Eye (tissue), 1 donor: Measurements from ENCODE around the gene PIK3C2G.

Source experiments
- DNase-seq: peaks from one replicate; pipeline ENCODE4 v3.0.0-alpha.2; 2015

PIK3C2G gene

DNA sequence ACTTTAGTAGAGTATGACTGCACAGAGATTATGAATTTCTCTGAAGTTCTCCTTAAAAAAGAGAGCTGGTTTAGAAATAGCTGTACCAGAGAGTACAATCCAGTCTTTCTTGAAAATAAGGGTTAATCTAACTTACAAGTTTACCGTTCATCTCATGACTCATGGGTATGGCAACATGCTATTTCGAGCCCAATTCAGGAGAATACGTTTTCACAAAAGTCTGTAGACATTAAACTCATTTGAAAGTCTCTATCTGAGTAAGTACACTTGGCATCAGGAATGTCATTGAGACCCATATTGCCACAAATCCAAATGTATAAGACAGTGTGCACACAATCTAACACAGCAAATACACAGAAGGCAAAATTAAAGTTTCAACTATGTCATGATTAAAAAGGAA, 160.5 kb downstream of the PIK3C2G start:
- no peak for DNase-seq

GRCh38 chr12:18422871-18423270, 161.6 kb downstream of the PIK3C2G start:
- DNase-seq: no peak

DNA sequence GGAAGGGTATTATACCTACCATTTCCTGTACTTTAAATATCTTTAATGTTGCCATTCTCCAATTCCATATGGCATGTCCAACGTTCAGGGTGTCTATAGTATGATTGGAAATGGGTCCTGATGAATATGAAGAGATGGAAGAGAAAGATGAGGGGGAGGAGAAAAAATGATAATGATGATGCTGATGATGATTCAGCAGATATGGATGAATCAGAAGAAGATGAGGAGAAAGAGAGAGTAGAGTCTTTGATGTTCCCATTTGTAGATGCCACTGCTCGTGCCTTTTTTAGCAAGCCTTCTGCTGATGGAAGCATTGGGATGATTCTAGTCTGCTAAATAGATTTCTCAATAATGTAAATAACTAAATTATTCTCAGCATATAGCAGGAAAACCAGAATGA, 163.5 kb downstream of the PIK3C2G start:
- DNase-seq: no peak

GRCh38 chr12:18427520-18427919, 166.2 kb downstream of the PIK3C2G start:
- no peak for DNase-seq

DNA sequence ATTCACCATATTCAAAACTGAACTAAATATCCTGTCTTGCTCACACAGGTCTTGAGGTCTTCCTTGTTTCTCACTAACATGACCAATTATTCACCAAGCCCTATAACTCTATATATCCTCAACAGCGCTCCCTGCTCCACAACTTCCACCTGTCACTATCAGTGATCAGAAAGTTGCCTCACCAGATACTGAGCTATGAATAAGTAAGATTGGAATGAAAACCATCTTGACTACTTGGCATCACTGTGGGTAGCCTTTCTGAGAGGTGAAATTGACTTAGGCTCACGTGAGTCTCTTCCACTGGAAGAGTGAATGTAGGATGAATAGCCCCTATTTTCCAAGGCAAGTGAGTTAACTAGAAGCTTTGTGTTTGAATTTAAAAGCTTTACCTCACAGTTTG, 167.1 kb downstream of the PIK3C2G start:
- DNase-seq: no peak

GRCh38 chr12:18429366-18429765, 168.0 kb downstream of the PIK3C2G start:
- peak; percentile 38 for DNase-seq

DNA sequence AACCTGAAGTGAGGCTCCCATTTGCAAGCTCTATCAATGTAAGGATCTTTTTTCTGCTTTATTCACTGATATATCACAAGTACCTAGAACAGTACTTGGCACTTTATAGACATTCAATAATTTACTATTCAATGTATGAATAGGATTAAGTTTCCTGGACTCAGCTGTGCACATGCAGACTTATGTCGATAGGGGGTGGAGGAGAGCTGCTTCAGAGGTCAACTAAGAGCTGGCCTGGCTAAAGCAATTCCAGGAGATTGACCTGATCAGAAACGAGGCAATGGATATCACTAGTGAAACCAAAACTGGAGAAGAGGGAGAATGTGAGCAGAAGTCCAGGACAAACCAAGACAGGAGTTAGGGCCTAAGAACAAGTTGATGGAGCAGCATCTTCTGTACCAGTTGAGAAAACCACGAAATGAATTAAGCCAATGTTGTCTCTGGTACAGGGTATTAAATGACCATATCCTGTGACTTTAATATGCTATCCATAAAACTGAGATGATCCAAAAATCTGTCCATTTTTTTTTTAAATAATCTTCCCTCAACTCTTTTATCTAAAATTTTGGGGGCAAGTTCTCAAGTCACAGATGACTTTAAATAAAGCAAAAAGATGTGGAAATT, 169.2 kb downstream of the PIK3C2G start:
- DNase-seq: peak; percentile 61

- DNase-seq: no peak
These were observed 170.5 kb downstream of the PIK3C2G start for GRCh38 chr12:18431771-18432170.

DNA sequence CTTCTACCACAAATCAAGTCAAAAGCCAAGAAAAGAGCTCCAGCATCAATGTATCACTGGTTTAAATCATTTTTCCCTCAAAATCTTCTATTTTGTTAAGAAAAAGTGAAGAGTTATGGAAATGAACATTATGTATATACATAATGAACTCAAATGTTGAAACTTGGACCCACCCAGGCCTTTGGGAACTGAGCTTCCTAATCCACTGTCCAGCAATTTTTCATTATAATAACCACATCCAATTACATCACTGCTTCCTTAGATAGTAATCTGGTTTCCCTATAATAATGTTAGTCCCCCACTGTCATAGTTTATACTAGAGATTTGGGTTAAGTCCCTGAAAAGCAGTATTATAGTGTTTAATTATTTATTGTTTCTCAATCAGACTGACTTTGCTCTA, 170.9 kb downstream of the PIK3C2G start:
- DNase-seq: peak; percentile 32

- no peak for DNase-seq
These were observed 174.9 kb downstream of the PIK3C2G start for GRCh38 chr12:18436170-18436569.

DNA sequence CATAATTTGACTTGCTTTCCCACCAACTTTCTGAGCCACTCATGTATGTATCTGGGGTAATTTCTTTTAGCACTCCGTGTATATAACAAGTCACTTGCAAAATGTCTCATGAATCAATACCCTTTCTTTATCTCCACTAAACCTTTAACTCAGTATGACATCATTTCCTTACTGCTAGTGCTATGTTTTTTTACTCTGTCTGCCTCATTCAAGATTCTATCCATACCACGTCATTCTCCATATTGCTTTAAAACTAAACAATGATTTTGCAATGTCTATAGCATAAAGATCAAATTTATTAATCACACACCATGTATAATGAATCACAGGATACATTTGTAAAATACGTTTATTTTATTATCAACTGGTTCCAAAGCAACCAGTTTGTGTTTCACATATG, 178.2 kb downstream of the PIK3C2G start:
- DNase-seq: no peak

GRCh38 chr12:18443768-18444437, 182.6 kb downstream of the PIK3C2G start:
- no peak for DNase-seq

DNA sequence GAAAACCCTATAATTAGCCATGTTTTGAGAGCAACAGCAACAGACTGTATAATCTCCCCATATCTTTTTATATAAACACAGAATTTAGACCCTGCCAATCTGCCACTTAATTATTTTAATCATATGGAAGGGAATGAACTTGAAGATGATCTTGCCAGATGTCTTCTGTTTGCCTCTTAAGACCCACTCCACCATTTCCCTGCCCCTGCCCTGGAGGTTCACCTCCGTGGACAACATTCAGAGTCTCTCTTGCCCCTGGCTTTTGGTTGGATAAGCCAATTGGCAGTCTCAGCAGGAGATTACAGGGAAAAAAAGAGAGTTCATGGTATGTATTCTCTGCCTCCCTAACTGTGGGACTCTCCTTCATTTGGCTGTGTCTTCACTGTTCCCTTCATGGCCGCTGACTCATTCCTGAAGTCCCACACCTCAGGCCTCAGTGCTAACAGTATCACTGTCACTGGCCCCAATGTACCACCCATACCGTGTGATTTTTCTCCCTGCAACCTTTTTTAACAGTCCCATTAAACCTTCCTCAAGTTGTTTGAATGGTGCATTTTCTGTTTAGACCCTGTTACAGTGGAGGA, 184.8 kb downstream of the PIK3C2G start:
- DNase-seq: no peak

DNA sequence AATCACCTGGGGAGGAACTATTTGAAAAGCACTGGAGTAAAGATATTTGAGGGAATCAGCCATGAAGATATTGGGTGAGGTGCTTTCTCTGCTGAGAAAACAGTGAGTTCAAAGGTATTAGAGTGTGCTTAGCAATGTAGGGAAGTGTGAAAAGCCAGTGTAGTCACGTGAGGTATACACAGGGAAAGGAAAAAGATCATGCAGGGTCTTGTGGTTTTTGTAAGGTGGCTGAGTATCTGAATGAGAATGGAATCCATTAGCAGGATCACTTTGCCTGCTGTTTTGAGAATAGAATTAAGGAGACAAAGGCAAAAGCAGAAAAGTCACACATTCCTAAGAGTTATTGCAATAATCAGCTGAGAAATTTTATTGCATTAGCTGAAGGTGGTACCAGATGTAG, 193.0 kb downstream of the PIK3C2G start:
- DNase-seq: no peak

DNA sequence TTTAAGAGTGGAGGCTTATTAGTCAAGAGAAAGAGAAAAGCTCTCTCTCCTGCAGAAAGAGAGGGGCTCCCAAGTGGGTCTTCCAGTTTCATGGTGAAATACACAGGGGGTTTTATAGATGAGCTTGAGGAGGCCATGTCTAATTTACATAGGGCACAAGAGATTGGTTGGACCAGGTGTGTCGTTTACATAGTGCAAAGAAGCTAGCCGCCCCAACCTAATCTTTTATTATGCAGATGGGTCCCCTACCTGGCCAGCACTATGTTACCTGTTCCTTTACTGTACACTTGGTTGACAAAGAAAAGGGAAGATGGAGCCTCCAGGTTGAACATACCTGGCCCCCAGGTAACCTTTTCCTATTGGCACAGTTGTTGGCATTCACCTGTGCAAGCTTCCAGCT, 195.0 kb downstream of the PIK3C2G start:
- DNase-seq: no peak

GRCh38 chr12:18457362-18457761, 196.0 kb downstream of the PIK3C2G start:
- DNase-seq: no peak

- DNase-seq: no peak
These were observed 200.4 kb downstream of the PIK3C2G start for GRCh38 chr12:18461758-18462157.

DNA sequence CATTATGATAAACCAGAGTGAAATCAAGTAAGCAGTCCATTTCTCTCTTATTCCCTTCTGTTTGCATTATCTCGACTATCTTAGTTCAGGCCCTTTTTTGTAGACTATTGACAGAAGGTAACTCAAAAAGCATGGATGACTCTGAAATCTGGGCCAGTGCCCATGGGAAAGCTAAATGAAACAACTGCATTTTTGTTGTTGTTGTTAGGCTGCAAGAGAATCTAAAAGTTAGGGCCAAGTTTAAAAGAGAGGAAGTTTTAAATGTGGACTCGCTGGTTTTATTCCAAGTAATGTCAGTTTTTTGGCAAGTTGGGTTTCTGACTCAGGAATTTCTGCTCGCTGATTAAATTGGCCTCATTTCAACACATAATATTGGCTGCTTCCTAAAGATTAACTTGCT, 201.1 kb downstream of the PIK3C2G start:
- peak; percentile 51 for DNase-seq

DNA sequence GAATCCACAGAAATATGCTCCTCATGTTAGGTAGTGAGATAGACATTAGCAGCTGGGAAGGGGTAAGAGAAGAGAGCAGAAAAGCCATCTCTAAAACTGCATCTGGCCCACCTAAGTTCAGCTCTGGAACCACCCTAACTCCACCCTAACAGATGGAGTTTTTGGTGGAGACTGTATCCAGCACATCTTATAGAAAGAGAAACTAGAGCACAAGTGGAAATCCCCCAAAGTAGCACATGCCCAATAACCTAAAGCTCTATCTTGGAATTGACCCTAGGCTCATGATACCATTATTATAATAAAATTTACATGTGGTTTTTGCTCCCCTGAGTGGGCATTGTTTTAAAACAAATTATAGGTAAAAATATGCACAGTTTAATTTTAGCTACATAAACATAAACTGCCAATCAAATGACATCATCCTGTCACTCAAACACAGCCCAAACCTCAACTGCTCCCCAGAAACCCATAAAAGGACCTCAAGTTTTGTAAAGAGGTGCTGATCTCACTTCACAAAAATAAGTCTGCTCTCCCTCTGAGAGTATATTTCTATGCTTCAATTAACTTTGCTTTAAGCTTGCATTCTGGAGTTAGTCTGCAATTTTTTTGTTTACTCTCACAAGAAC, 206.4 kb downstream of the PIK3C2G start:
- DNase-seq: no peak

GRCh38 chr12:18468246-18469075, 207.1 kb downstream of the PIK3C2G start:
- DNase-seq: no peak

GRCh38 chr12:18470251-18470650, 208.9 kb downstream of the PIK3C2G start:
- DNase-seq: no peak

- DNase-seq: no peak
These were observed 211.0 kb downstream of the PIK3C2G start for GRCh38 chr12:18472304-18472703.

- no peak for DNase-seq
These were observed 211.5 kb downstream of the PIK3C2G start for GRCh38 chr12:18472806-18473205.
